H9 (cell line): ENCODE measurements around the gene KRTAP23-1. TPM values are rescaled to one million over a fixed set of nuclear protein-coding genes. Genes with fewer than 3 reads are reported as not detected.

Experiments
- DNase-seq: peaks from one replicate; pipeline ENCODE4 v3.0.0-alpha.2; 2017
- H2AFZ ChIP-seq: one replicate; pipeline ENCODE4 v1.6.1; 2013; ENCODE audit warnings: mild to moderate bottlenecking, low read length, control low read depth, moderate library complexity
- H2AK5ac ChIP-seq: 2 replicates; pipeline ENCODE4 v1.6.1; 2013; ENCODE audit warnings: low read length, control low read depth, mixed read lengths; ENCODE audit not compliant: insufficient read length
- H2BK120ac ChIP-seq: one replicate; pipeline ENCODE4 v1.6.1; 2013; ENCODE audit warnings: low read depth, mild to moderate bottlenecking, low read length, control low read depth, inconsistent platforms; ENCODE audit not compliant: poor library complexity, severe bottlenecking
- H2BK12ac ChIP-seq: 2 replicates; pipeline ENCODE4 v1.6.1; 2013; ENCODE audit warnings: low read length, control low read depth, mixed read lengths, low read depth; ENCODE audit not compliant: insufficient read length
- H2BK15ac ChIP-seq: 2 replicates; pipeline ENCODE4 v1.6.1; 2013; ENCODE audit warnings: low read depth, low read length, control low read depth
- H2BK20ac ChIP-seq: one replicate; pipeline ENCODE4 v1.6.1; 2013; ENCODE audit warnings: low read depth, mild to moderate bottlenecking, low read length, control low read depth, inconsistent platforms; ENCODE audit not compliant: poor library complexity, severe bottlenecking
- H2BK5ac ChIP-seq: 2 replicates; pipeline ENCODE4 v1.6.1; 2013; ENCODE audit warnings: low read length, control low read depth, mixed read lengths; ENCODE audit not compliant: insufficient read length
- H3K14ac ChIP-seq: 2 replicates; pipeline ENCODE4 v1.6.1; 2013; ENCODE audit warnings: low read length, control low read depth; ENCODE audit not compliant: insufficient read depth
- H3K18ac ChIP-seq: 2 replicates; pipeline ENCODE4 v1.6.1; 2013; ENCODE audit warnings: low read depth, mild to moderate bottlenecking, mixed read lengths, low read length, control low read depth; ENCODE audit not compliant: insufficient read length
- H3K23ac ChIP-seq: 2 replicates; pipeline ENCODE4 v1.6.1; 2013; ENCODE audit warnings: low read length, control low read depth, mixed read lengths, low read depth; ENCODE audit not compliant: insufficient read length
- H3K23me2 ChIP-seq: 2 replicates; pipeline ENCODE4 v1.6.1; 2013; ENCODE audit warnings: low read depth, mild to moderate bottlenecking, mixed read lengths, low read length, control low read depth; ENCODE audit not compliant: insufficient read length, poor library complexity, severe bottlenecking
- H3K27ac ChIP-seq: 2 replicates; pipeline ENCODE4 v1.5.1; 2013; ENCODE audit warnings: low read length, control low read depth, mixed read lengths, low read depth; ENCODE audit not compliant: insufficient read length
- H3K27me3 ChIP-seq: 2 replicates; pipeline ENCODE4 v1.6.1; 2013; ENCODE audit warnings: low read length, control low read depth, inconsistent platforms; ENCODE audit not compliant: insufficient read depth
- H3K4ac ChIP-seq: 2 replicates; pipeline ENCODE4 v1.6.1; 2013; ENCODE audit warnings: low read depth, mild to moderate bottlenecking, control low read depth, inconsistent platforms, low read length, moderate library complexity
- H3K4me1 ChIP-seq: 2 replicates; pipeline ENCODE4 v1.6.1; 2013; ENCODE audit warnings: low read length, control low read depth, inconsistent platforms; ENCODE audit not compliant: insufficient read depth
- H3K4me2 ChIP-seq: 2 replicates; pipeline ENCODE4 v1.6.1; 2013; ENCODE audit warnings: low read length, control low read depth, mixed read lengths; ENCODE audit not compliant: insufficient read length, insufficient read depth
- H3K56ac ChIP-seq: 2 replicates; pipeline ENCODE4 v1.6.1; 2013; ENCODE audit warnings: low read depth, mild to moderate bottlenecking, mixed read lengths, low read length, control low read depth; ENCODE audit not compliant: insufficient read length
- H3K79me1 ChIP-seq: 2 replicates; pipeline ENCODE4 v1.6.1; 2013; ENCODE audit warnings: low read depth, mild to moderate bottlenecking, moderate library complexity, low read length, control low read depth, inconsistent platforms; ENCODE audit not compliant: insufficient read depth, poor library complexity, severe bottlenecking
- H3K79me2 ChIP-seq: 2 replicates; pipeline ENCODE4 v1.6.1; 2013; ENCODE audit warnings: low read length, control low read depth, inconsistent platforms; ENCODE audit not compliant: insufficient read depth
- H3K9ac ChIP-seq: 2 replicates; pipeline ENCODE4 v1.6.1; 2013; ENCODE audit warnings: low read length, control low read depth, mixed read lengths; ENCODE audit not compliant: insufficient read length; ENCODE audit errors: extremely low read depth
- H3K9me3 ChIP-seq: one replicate; pipeline ENCODE4 v1.6.1; 2013; ENCODE audit warnings: low read depth, low read length, inconsistent platforms; ENCODE audit not compliant: control insufficient read depth
- H3T11ph ChIP-seq: one replicate; pipeline ENCODE4 v1.6.1; 2013; ENCODE audit warnings: mild to moderate bottlenecking, low read length, control low read depth, inconsistent platforms
- H4K20me1 ChIP-seq: one replicate; pipeline ENCODE4 v1.6.1; 2013; ENCODE audit not compliant: control insufficient read depth, insufficient read length, insufficient read depth
- H4K5ac ChIP-seq: 2 replicates; pipeline ENCODE4 v1.6.1; 2013; ENCODE audit warnings: low read depth, mild to moderate bottlenecking, mixed read lengths, low read length, control low read depth; ENCODE audit not compliant: insufficient read length
- H4K8ac ChIP-seq: replicated peaks from 2 replicates; pipeline ENCODE4 v1.6.1; 2013; ENCODE audit warnings: low read length, control low read depth, mixed read lengths, low read depth; ENCODE audit not compliant: insufficient read length
- H4K91ac ChIP-seq: 2 replicates; pipeline ENCODE4 v1.6.1; 2013; ENCODE audit warnings: low read depth, mild to moderate bottlenecking, moderate library complexity, mixed read lengths, low read length, control low read depth; ENCODE audit not compliant: insufficient read length
- H3K27ac Mint-ChIP-seq, 3 experiments: 2 replicates in 2 of 3; 3 replicates in 1 of 3; pipeline ENCODE4 v1.8.0; 2020 to 2021; ENCODE audit warnings: mixed read lengths in 3 of 3, mild to moderate bottlenecking in 1 of 3, moderate library complexity in 1 of 3
- H3K27me3 Mint-ChIP-seq: 2 replicates; pipeline ENCODE4 v1.8.0; 2021; ENCODE audit warnings: low read depth, mild to moderate bottlenecking, moderate library complexity, mixed read lengths
- H3K36me3 Mint-ChIP-seq, 3 experiments: 2 replicates in 2 of 3; 3 replicates in 1 of 3; pipeline ENCODE4 v1.8.0; 2020 to 2021; ENCODE audit warnings: low read depth in 3 of 3, mixed read lengths in 3 of 3; ENCODE audit not compliant: insufficient read depth in 1 of 3
- H3K4me1 Mint-ChIP-seq, 2 experiments: 2 replicates each; pipeline ENCODE4 v1.8.0; 2020; ENCODE audit warnings: mixed read lengths in 2 of 2
- H3K4me3 Mint-ChIP-seq, 2 experiments: 2 replicates in 1 of 2; 3 replicates in 1 of 2; pipeline ENCODE4 v1.8.0; 2020 to 2021; ENCODE audit warnings: mild to moderate bottlenecking in 2 of 2, mixed read lengths in 2 of 2, moderate library complexity in 1 of 2
- H3K9me3 Mint-ChIP-seq, 2 experiments: 2 replicates in 1 of 2; 3 replicates in 1 of 2; pipeline ENCODE4 v1.8.0; 2020; ENCODE audit warnings: mild to moderate bottlenecking in 2 of 2, mixed read lengths in 2 of 2, moderate library complexity in 1 of 2
- CTCF ChIP-seq: fragments of 200-600 bp; sonication (generic); conservative IDR thresholded peaks from 3 replicates; pipeline ENCODE4 v1.8.0; 2021; ENCODE audit warnings: antibody characterized with exemption, mild to moderate bottlenecking
- WGBS: extraction: QIAGEN DNeasy Blood & Tissue Kit; methylation state at CpG from one replicate; pipeline ENCODE4 v1.1.7; 2013; ENCODE audit warnings: missing lambda C conversion rate, low lambda C conversion rate, mixed read lengths; ENCODE audit not compliant: insufficient read length; ENCODE audit errors: extremely low coverage; 5-methylcytosine and 5-hydroxymethylcytosine counted together
- total RNA-seq: library from RNA; stranded (reverse); gene quantifications from 2 replicates; pipeline ENCODE4 v1.2.1, GENCODE V29; 2021

The KRTAP23-1 gene
- total RNA-seq, 1 experiment from 2014 or later: not detected

- Histone ChIP-seq H4K8ac (no peak overlapping the region), H3K14ac (no peak overlapping the region), H3K23me2 (no peaks in the 10 kb centered on the region), H3K27ac (no peak overlapping the region), H3K79me2 (no peaks in the 10 kb centered on the region), H3K9ac (no peak overlapping the region), H3K4ac (no peak overlapping the region), H3K23ac (no peak overlapping the region), H3K9me3 (no peaks in the 10 kb centered on the region), H3K27me3 (no peaks in the 10 kb centered on the region; the same call in 1 of the 2 replicates), H3K4me1 (no peaks in the 10 kb centered on the region), H2BK15ac (no peak overlapping the region), H2BK12ac (no peak overlapping the region), H3K56ac (no peak overlapping the region), H2AFZ (no peak overlapping the region), H3K18ac (no peak overlapping the region), H2BK120ac (no peak overlapping the region), H4K91ac (no peak overlapping the region), H3T11ph (no peak overlapping the region), H3K79me1 (no peaks in the 10 kb centered on the region), H2BK5ac (no peak overlapping the region), H4K20me1 (no peaks in the 10 kb centered on the region), H2AK5ac (no peak overlapping the region), H3K4me2 (no peak overlapping the region), H4K5ac (no peak overlapping the region), H2BK20ac (no peak overlapping the region)
- Mint-ChIP-seq H3K4me1 (peaks cover 5 to 6% of the 10 kb centered on the region in 2 experiments; a peak in 3 of 4 replicates), H3K4me3 (no peak overlapping the region), H3K9me3 (no peaks in the 10 kb centered on the region), H3K27me3 (no peaks in the 10 kb centered on the region), H3K27ac (no peak overlapping the region), H3K36me3 (no peaks in the 10 kb centered on the region)
- no peak for TF ChIP-seq CTCF
- no CpG with 5 or more reads among the region's 2 CpGs for WGBS
- no peak for DNase-seq
Observed at GRCh38 chr21:30332681-30333080, 15.7 kb downstream of the KRTAP23-1 start.
